GM23338 (cell line): ENCODE results near the gene IL11.

Experiments used
- CREB1 ChIP-seq: fragments of 250-450 bp; sonication (Bioruptor Pico); IDR thresholded peaks from 2 replicates; pipeline ENCODE4 v1.5.0; 2020; ENCODE audit warnings: low read depth, mild to moderate bottlenecking, moderate library complexity
- EZH2 ChIP-seq: fragments of 200-600 bp; sonication (generic); IDR thresholded peaks from one replicate; pipeline ENCODE4 v1.8.0; 2017; ENCODE audit warnings: antibody characterized with exemption, mild to moderate bottlenecking, low read depth; ENCODE audit not compliant: unreplicated experiment
- EZH2phosphoT487 ChIP-seq: fragments of 200-600 bp; sonication (generic); IDR thresholded peaks from one replicate; pipeline ENCODE4 v1.8.1; 2018; ENCODE audit warnings: antibody characterized with exemption; ENCODE audit not compliant: unreplicated experiment
- JUNB ChIP-seq: IDR thresholded peaks from one replicate; pipeline ENCODE4 v1.6.1; 2016; ENCODE audit warnings: antibody characterized with exemption; ENCODE audit not compliant: unreplicated experiment
- NANOG ChIP-seq: IDR thresholded peaks from 2 replicates; pipeline ENCODE4 v1.6.1; 2016; ENCODE audit warnings: antibody characterized with exemption, borderline replicate concordance
- ZNF114 ChIP-seq: fragments of 250-450 bp; sonication (Bioruptor Pico); IDR thresholded peaks from 2 replicates; pipeline ENCODE4 v1.5.0; 2020; ENCODE audit warnings: mild to moderate bottlenecking, moderate library complexity
- TF ChIP-seq, protein P1 (sequence below), 2 experiments: fragments of 200-600 bp in 1 of 2; sonication (generic) in 1 of 2; conservative IDR thresholded peaks; 2 replicates each; pipeline versions ENCODE4 v1.5.1 to v1.6.1; 2016 to 2017; ENCODE audit warnings: antibody characterized with exemption in 2 of 2, low read depth in 2 of 2, mild to moderate bottlenecking in 2 of 2, moderate library complexity in 1 of 2
- TF ChIP-seq, protein P2 (sequence below): IDR thresholded peaks from one replicate; pipeline ENCODE4 v1.6.1; 2018; ENCODE audit warnings: antibody characterized with exemption; ENCODE audit not compliant: unreplicated experiment

DNA sequence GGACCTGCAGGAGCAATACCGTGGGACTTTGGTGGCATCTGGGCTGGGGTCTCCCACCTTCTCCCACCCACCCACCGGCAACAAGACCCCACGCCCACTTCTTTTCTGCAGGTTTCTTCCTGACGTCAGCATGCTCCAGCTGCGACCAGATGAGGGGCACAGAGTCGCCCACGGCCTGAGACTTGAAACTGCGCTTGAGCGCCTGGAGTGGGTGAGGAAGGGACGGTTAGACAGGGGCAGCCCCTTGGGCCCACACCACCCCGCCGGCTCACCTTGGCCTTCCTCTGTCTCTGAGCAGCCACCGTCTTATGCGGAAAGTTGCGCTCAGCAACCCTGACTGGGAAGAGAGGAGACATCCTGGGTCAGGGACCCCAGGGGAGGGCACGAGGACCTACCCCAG is 9.4 kb downstream of the IL11 start:
- TF ChIP-seq, protein P1, sequence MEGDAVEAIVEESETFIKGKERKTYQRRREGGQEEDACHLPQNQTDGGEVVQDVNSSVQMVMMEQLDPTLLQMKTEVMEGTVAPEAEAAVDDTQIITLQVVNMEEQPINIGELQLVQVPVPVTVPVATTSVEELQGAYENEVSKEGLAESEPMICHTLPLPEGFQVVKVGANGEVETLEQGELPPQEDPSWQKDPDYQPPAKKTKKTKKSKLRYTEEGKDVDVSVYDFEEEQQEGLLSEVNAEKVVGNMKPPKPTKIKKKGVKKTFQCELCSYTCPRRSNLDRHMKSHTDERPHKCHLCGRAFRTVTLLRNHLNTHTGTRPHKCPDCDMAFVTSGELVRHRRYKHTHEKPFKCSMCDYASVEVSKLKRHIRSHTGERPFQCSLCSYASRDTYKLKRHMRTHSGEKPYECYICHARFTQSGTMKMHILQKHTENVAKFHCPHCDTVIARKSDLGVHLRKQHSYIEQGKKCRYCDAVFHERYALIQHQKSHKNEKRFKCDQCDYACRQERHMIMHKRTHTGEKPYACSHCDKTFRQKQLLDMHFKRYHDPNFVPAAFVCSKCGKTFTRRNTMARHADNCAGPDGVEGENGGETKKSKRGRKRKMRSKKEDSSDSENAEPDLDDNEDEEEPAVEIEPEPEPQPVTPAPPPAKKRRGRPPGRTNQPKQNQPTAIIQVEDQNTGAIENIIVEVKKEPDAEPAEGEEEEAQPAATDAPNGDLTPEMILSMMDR (conservative IDR thresholded peaks at IDR 0.05; ENCODE audit: low read depth in 2 of 2): no peak
- TF ChIP-seq, protein P2, sequence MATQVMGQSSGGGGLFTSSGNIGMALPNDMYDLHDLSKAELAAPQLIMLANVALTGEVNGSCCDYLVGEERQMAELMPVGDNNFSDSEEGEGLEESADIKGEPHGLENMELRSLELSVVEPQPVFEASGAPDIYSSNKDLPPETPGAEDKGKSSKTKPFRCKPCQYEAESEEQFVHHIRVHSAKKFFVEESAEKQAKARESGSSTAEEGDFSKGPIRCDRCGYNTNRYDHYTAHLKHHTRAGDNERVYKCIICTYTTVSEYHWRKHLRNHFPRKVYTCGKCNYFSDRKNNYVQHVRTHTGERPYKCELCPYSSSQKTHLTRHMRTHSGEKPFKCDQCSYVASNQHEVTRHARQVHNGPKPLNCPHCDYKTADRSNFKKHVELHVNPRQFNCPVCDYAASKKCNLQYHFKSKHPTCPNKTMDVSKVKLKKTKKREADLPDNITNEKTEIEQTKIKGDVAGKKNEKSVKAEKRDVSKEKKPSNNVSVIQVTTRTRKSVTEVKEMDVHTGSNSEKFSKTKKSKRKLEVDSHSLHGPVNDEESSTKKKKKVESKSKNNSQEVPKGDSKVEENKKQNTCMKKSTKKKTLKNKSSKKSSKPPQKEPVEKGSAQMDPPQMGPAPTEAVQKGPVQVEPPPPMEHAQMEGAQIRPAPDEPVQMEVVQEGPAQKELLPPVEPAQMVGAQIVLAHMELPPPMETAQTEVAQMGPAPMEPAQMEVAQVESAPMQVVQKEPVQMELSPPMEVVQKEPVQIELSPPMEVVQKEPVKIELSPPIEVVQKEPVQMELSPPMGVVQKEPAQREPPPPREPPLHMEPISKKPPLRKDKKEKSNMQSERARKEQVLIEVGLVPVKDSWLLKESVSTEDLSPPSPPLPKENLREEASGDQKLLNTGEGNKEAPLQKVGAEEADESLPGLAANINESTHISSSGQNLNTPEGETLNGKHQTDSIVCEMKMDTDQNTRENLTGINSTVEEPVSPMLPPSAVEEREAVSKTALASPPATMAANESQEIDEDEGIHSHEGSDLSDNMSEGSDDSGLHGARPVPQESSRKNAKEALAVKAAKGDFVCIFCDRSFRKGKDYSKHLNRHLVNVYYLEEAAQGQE: no peak
- TF ChIP-seq CREB1 (CRISPR knock-in tag): no peak
- TF ChIP-seq EZH2phosphoT487: no peak
- TF ChIP-seq ZNF114 (CRISPR knock-in tag): no peak
- TF ChIP-seq EZH2: no peak
- no peak for TF ChIP-seq NANOG
- no peak for TF ChIP-seq JUNB
